ENCODE measurements around the gene LHPP.

- no peak for TF ChIP-seq CTCF (IDR thresholded peaks at IDR 0.05)
- no peak for TF ChIP-seq POLR2A (IDR thresholded peaks at IDR 0.05)
- TF ChIP-seq EP300 (IDR thresholded peaks at IDR 0.05) = no peak
These were observed 161.4 kb downstream of the LHPP start for GRCh38 chr10:124622866-124623536.
